Common myeloid progenitor, CD34-positive (primary cell): ENCODE measurements around the gene LAPTM5.

ENCODE experiments used
- CTCF ChIA-PET: fragments of 350-600 bp; sonication (Branson Sonifier 250); formaldehyde crosslinking; loops from one replicate; lab custom pipeline; 2021; ENCODE audit warnings: antibody characterized with exemption; lab: Charles Lee
- POLR2A ChIA-PET: fragments of 350-600 bp; sonication (Branson Sonifier 250); formaldehyde crosslinking; loops from one replicate; lab custom pipeline; 2021; ENCODE audit warnings: antibody characterized with exemption; lab: Charles Lee
- DNase-seq, 3 donors: peaks; one replicate each; pipeline versions ENCODE4 v3.0.0 to v3.0.0-alpha.2; 2013
- H3K27ac ChIP-seq, 2 experiments: 1 replicate in 1 of 2; 2 replicates in 1 of 2; pipeline ENCODE4 v1.7.0; 2013; ENCODE audit warnings: inconsistent platforms in 2 of 2, low read length in 2 of 2, mild to moderate bottlenecking in 2 of 2, low read depth in 1 of 2, moderate library complexity in 1 of 2; ENCODE audit not compliant: severe bottlenecking in 2 of 2, insufficient read depth in 1 of 2, poor library complexity in 1 of 2
- H3K27me3 ChIP-seq, 5 experiments: replicated peaks in 2 of 5; 1 replicate in 3 of 5; 2 replicates in 2 of 5; pipeline versions ENCODE4 v1.6.1 to v1.7.0; 2013; ENCODE audit warnings: low read length in 4 of 5, mild to moderate bottlenecking in 2 of 5, moderate library complexity in 2 of 5, inconsistent platforms in 1 of 5; ENCODE audit not compliant: insufficient read depth in 5 of 5, control insufficient read depth in 4 of 5
- H3K36me3 ChIP-seq, 4 experiments: 1 replicate in 2 of 4; 2 replicates in 2 of 4; pipeline versions ENCODE4 v1.6.1 to v1.7.0; 2013; ENCODE audit warnings: low read length in 3 of 4, control low read depth in 1 of 4, mild to moderate bottlenecking in 1 of 4; ENCODE audit not compliant: control insufficient read depth in 4 of 4, insufficient read depth in 4 of 4
- H3K4me1 ChIP-seq, 4 experiments: 1 replicate in 3 of 4; 2 replicates in 1 of 4; pipeline versions ENCODE4 v1.6.1 to v1.7.1; 2013; ENCODE audit warnings: low read length in 3 of 4, mild to moderate bottlenecking in 3 of 4, control low read depth in 1 of 4, inconsistent platforms in 1 of 4, moderate library complexity in 1 of 4; ENCODE audit not compliant: control insufficient read depth in 4 of 4, insufficient read depth in 4 of 4; ENCODE audit errors: control extremely low read depth in 1 of 4
- H3K4me3 ChIP-seq, 7 experiments: 1 replicate in 4 of 7; 2 replicates in 3 of 7; pipeline versions ENCODE4 v1.5.1 to v1.7.0; 2013; ENCODE audit warnings: mild to moderate bottlenecking in 7 of 7, low read length in 6 of 7, moderate library complexity in 6 of 7, inconsistent platforms in 2 of 7, low read depth in 2 of 7, control low read depth in 1 of 7; ENCODE audit not compliant: insufficient read depth in 4 of 7, control insufficient read depth in 1 of 7; ENCODE audit errors: extremely low read depth in 1 of 7
- H3K9me3 ChIP-seq, 5 experiments: 1 replicate in 4 of 5; 2 replicates in 1 of 5; pipeline versions ENCODE4 v1.6.1 to v1.7.1; 2013; ENCODE audit warnings: low read length in 4 of 5, mild to moderate bottlenecking in 2 of 5, inconsistent platforms in 1 of 5, low read depth in 1 of 5, moderate library complexity in 1 of 5; ENCODE audit not compliant: control insufficient read depth in 4 of 5, insufficient read depth in 2 of 5; ENCODE audit errors: control extremely low read depth in 1 of 5
- WGBS: methylation state at CpG from one replicate; pipeline ENCODE4 v1.1.5; 2013; ENCODE audit not compliant: insufficient coverage; 5-methylcytosine and 5-hydroxymethylcytosine counted together

LAPTM5 gene

GRCh38 chr1:30765556-30766434, 8.2 kb upstream of the LAPTM5 start:
- no peaks in the 10 kb centered on the region for H3K9me3 ChIP-seq
- no peaks in the 10 kb centered on the region for H3K36me3 ChIP-seq
- WGBS = 96% methylated on average over 11 of the region's 15 CpGs
- H3K4me3 ChIP-seq = no peak overlapping the region
- peaks cover 12 to 63% (median 61%) of the 10 kb centered on the region in 4 experiments for H3K4me1 ChIP-seq
- peak in 2 of 3 donors; percentile 60 to 70 for DNase-seq
- ChIA-PET CTCF (interaction anchor here (1.1 to 6.0 kb wide), 4 partner anchors 7 to 46 kb away, joined by 3 to 48 read pairs (median 10); partner anchors contain the start of gene LAPTM5), POLR2A (interaction anchor here (1.1 to 4.8 kb wide), 2 partner anchors 9 to 17 kb away, joined by 3 to 119 read pairs; partner anchors contain the start of gene LAPTM5)
- no peak overlapping the region for H3K27ac ChIP-seq
- no peaks in the 10 kb centered on the region for H3K27me3 ChIP-seq

DNA sequence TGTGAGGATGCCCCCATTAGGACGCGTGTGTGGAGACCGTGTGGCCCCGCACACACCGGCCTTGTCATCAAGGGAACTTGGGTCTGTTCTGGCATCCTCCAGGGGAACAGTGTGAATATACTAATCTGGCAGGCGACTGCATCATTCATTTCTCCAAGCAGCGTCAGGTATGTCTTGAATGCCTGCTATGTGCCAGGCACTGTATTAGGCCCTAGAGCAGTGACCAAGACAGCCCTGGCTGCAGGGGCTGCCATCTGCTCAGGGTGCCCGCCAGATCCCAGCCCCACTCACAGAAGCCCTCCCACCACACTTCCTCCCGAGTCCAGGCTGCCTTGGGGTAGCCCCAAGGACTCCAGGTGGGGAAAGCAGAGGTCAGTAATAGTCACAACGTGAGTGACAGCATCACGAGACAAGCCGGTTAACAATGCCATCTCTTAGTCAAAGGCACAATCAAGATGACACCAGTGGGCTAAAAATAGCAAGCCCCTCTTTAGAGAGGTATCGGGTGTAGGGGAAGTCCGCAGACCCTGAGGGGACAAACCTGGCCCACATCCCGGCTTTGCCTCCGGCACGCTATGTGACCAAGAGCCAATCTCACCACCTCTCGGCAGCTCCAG, 7.5 kb upstream of the LAPTM5 start:
- no peak overlapping the region for H3K27ac ChIP-seq
- no peaks in the 10 kb centered on the region for H3K36me3 ChIP-seq
- H3K27me3 ChIP-seq = no peaks in the 10 kb centered on the region
- no peak overlapping the region for H3K4me3 ChIP-seq
- ChIA-PET POLR2A (interaction anchor here (1.1 kb wide), 1 partner anchor 16 kb away, joined by 3 read pairs; no protein-coding TSS in a partner anchor), CTCF (interaction anchor here (1.1 to 13.9 kb wide), 7 partner anchors 6 to 45 kb away, joined by 3 to 152 read pairs (median 6); partner anchors contain the start of gene LAPTM5)
- DNase-seq = no peak
- no peaks in the 10 kb centered on the region for H3K9me3 ChIP-seq
- H3K4me1 ChIP-seq = peaks cover 17 to 71% (median 68%) of the 10 kb centered on the region in 4 experiments
- 96% methylated on average over 15 of the region's 18 CpGs for WGBS

- Histone ChIP-seq H3K27ac (no peak overlapping the region), H3K4me1 (peaks cover 18 to 73% (median 72%) of the 10 kb centered on the region in 4 experiments), H3K9me3 (no peaks in the 10 kb centered on the region), H3K27me3 (no peaks in the 10 kb centered on the region), H3K4me3 (no peak overlapping the region), H3K36me3 (no peaks in the 10 kb centered on the region)
- 90% methylated on average over 3 of the region's 5 CpGs for WGBS
- CTCF ChIA-PET = interaction anchor here (1.2 to 13.9 kb wide), 5 partner anchors 9 to 21 kb away, joined by 4 to 152 read pairs (median 6); no protein-coding TSS in a partner anchor
- no peak for DNase-seq
- POLR2A ChIA-PET = no interaction called here
These were observed 6.8 kb upstream of the LAPTM5 start for GRCh38 chr1:30764396-30764795.

- no peaks in the 10 kb centered on the region for H3K9me3 ChIP-seq
- DNase-seq = no peak
- no peak overlapping the region for H3K27ac ChIP-seq
- H3K36me3 ChIP-seq = no peaks in the 10 kb centered on the region
- POLR2A ChIA-PET = no interaction called here
- WGBS = 48% methylated on average over 9 of the region's 10 CpGs
- no peaks in the 10 kb centered on the region for H3K27me3 ChIP-seq
- CTCF ChIA-PET = interaction anchor here (1.2 to 13.9 kb wide), 5 partner anchors 13 to 44 kb away, joined by 4 to 152 read pairs (median 6); no protein-coding TSS in a partner anchor
- H3K4me1 ChIP-seq = peaks cover 24 to 73% (median 71%) of the 10 kb centered on the region in 4 experiments
- no peak overlapping the region for H3K4me3 ChIP-seq
These were observed 6.2 kb upstream of the LAPTM5 start for GRCh38 chr1:30763651-30764248.

DNA sequence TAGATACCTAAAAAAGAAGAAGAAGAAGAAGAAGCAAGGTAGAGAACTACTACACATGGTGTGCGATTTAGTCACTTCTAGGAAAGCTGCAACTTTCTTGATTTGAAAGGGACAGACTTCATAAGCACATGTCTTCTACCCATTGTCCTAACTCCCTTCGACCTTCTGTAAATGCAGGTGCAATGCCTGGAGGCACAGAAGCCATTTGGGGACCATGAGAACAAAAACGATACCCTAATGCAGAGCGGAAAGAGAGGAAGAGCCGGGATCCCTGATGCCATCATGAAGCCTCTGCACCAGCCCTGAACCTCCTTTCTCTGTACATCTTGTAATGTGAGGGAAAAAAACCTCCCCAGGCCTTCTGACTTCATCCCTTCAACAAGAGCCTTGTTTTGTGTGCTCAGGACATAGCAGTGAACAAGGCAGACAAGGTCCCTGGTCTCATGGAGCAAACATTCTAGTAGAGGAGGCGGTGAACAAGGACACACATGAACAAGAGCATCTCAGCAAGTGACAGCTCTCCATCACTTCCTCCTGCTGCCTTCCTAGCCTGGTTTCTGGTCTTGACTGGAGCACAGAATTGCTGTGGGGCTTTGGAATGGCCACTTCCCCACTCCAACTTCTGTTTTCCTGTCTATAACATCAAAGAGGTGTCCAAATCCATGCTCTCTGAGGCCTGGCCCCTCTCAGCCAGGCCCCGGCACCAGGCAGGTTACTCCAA, 5.5 kb upstream of the LAPTM5 start:
- CTCF ChIA-PET = interaction anchor here (0.7 to 13.9 kb wide), 8 partner anchors 8 to 44 kb away, joined by 4 to 152 read pairs (median 12); no protein-coding TSS in a partner anchor
- Histone ChIP-seq H3K27me3 (no peaks in the 10 kb centered on the region), H3K27ac (no peak overlapping the region), H3K4me1 (peaks cover 23 to 73% (median 71%) of the 10 kb centered on the region in 4 experiments), H3K4me3 (no peak overlapping the region), H3K9me3 (no peaks in the 10 kb centered on the region), H3K36me3 (no peaks in the 10 kb centered on the region)
- 93% methylated on average over 6 of the region's 7 CpGs for WGBS
- POLR2A ChIA-PET = no interaction called here
- DNase-seq = no peak

DNA sequence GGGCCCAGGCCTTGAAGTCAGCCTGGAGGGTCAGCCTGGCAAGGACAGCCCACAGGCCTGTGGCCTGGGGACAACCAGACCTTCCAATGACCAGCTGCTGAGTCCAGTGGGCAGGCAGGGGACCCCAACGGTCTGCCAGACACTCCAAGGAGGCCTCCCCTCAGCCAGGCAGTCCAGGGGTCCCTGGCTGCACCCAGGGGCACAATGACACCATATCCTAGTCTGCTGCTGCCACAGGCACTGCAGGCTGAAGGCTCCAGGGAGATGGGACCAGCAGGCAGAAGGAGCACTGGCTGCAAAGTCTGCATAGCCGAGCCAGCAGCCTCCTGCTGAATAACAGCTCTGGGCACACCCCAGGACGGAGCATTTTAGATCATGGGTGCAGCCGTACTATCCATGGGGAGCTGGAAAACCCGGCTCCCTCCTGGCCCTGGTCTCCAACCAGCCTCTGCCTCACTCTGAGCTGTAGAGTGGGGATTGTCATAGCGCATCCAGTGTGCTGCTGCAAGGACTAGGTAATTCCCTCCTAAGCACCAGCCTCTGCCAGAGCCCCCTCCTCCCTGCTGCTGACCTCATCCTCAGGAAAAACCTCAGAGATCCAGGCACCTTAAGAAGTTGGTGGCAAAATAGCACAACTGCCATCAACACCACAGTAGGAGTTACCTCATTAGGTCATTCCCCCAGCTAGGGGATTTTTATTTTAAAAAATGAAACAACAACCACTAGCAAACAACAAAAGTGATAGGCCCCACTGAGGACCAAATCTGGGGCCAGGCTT, 4.8 kb upstream of the LAPTM5 start:
- CTCF ChIA-PET = interaction anchor here (0.7 to 13.9 kb wide), 7 partner anchors 8 to 43 kb away, joined by 4 to 152 read pairs (median 13); no protein-coding TSS in a partner anchor
- POLR2A ChIA-PET = no interaction called here
- DNase-seq = no peak
- no peaks in the 10 kb centered on the region for H3K27me3 ChIP-seq
- H3K9me3 ChIP-seq = no peaks in the 10 kb centered on the region
- WGBS = 96% methylated on average over 4 of the region's 6 CpGs
- peaks cover 23 to 77% (median 72%) of the 10 kb centered on the region in 4 experiments for H3K4me1 ChIP-seq
- no peaks in the 10 kb centered on the region for H3K36me3 ChIP-seq
- no peak overlapping the region for H3K4me3 ChIP-seq
- H3K27ac ChIP-seq = peak overlapping the region in 1 of 2 experiments; percentile 62
